Measurements from ENCODE around the gene KRTAP21-3. TPM values are rescaled to one million over a fixed set of nuclear protein-coding genes. Genes with fewer than 3 reads are reported as not detected.

Gene KRTAP21-3
- total RNA-seq, 1 donor from 2014 or later: not detected

- no peak for TF ChIP-seq CTCF (IDR thresholded peaks at IDR 0.05; ENCODE audit: insufficient read depth, low read length, poor library complexity, severe bottlenecking)
- DNase-seq (ENCODE audit: low read depth): no peak
- Histone ChIP-seq H3K4me3 (ENCODE audit: low read depth, low read length) (no peak overlapping the region), H3K36me3 (ENCODE audit: control insufficient read depth, insufficient read depth, low read length) (no peaks in the 10 kb centered on the region), H3K27me3 (ENCODE audit: control insufficient read depth, insufficient read depth, low read length) (no peaks in the 10 kb centered on the region)
These were observed 4.8 kb downstream of the KRTAP21-3 start for GRCh38 chr21:30713766-30714165.

GRCh38 chr21:30710499-30710898 is 8.1 kb downstream of the KRTAP21-3 start:
- no peaks in the 10 kb centered on the region for H3K27me3 ChIP-seq (ENCODE audit: control insufficient read depth, insufficient read depth, low read length)
- TF ChIP-seq CTCF (IDR thresholded peaks at IDR 0.05; ENCODE audit: insufficient read depth, low read length, poor library complexity, severe bottlenecking): no peak
- DNase-seq (ENCODE audit: low read depth): no peak
- H3K36me3 ChIP-seq (ENCODE audit: control insufficient read depth, insufficient read depth, low read length): no peaks in the 10 kb centered on the region
- no peak overlapping the region for H3K4me3 ChIP-seq (ENCODE audit: low read depth, low read length)

GRCh38 chr21:30707409-30707808 is 11.2 kb downstream of the KRTAP21-3 start:
- no peaks in the 10 kb centered on the region for H3K36me3 ChIP-seq (ENCODE audit: control insufficient read depth, insufficient read depth, low read length)
- TF ChIP-seq CTCF (IDR thresholded peaks at IDR 0.05; ENCODE audit: insufficient read depth, low read length, poor library complexity, severe bottlenecking): no peak
- no peak overlapping the region for H3K4me3 ChIP-seq (ENCODE audit: low read depth, low read length)
- no peaks in the 10 kb centered on the region for H3K27me3 ChIP-seq (ENCODE audit: control insufficient read depth, insufficient read depth, low read length)
- DNase-seq (ENCODE audit: low read depth): no peak

- H3K27me3 ChIP-seq (ENCODE audit: control insufficient read depth, insufficient read depth, low read length): no peaks in the 10 kb centered on the region
- DNase-seq (ENCODE audit: low read depth): no peak
- TF ChIP-seq CTCF (IDR thresholded peaks at IDR 0.05; ENCODE audit: insufficient read depth, low read length, poor library complexity, severe bottlenecking): no peak
- H3K36me3 ChIP-seq (ENCODE audit: control insufficient read depth, insufficient read depth, low read length): no peaks in the 10 kb centered on the region
- no peak overlapping the region for H3K4me3 ChIP-seq (ENCODE audit: low read depth, low read length)
These were observed 22.6 kb downstream of the KRTAP21-3 start for GRCh38 chr21:30695956-30696355.

GRCh38 chr21:30689822-30690221 is 28.8 kb downstream of the KRTAP21-3 start:
- no peak for TF ChIP-seq CTCF (IDR thresholded peaks at IDR 0.05; ENCODE audit: insufficient read depth, low read length, poor library complexity, severe bottlenecking)

GRCh38 chr21:30684506-30684905 is 34.1 kb downstream of the KRTAP21-3 start:
- no peak for TF ChIP-seq CTCF (IDR thresholded peaks at IDR 0.05; ENCODE audit: insufficient read depth, low read length, poor library complexity, severe bottlenecking)
- H3K27me3 ChIP-seq (ENCODE audit: control insufficient read depth, insufficient read depth, low read length): no peaks in the 10 kb centered on the region
- no peak overlapping the region for H3K4me3 ChIP-seq (ENCODE audit: low read depth, low read length)
- no peaks in the 10 kb centered on the region for H3K36me3 ChIP-seq (ENCODE audit: control insufficient read depth, insufficient read depth, low read length)
- DNase-seq (ENCODE audit: low read depth): no peak

More at GRCh38 chr21:30689822-30690221, 28.8 kb downstream of the KRTAP21-3 start:
- DNase-seq (ENCODE audit: low read depth): no peak
- Histone ChIP-seq H3K36me3 (ENCODE audit: control insufficient read depth, insufficient read depth, low read length) (no peaks in the 10 kb centered on the region), H3K27me3 (ENCODE audit: control insufficient read depth, insufficient read depth, low read length) (no peaks in the 10 kb centered on the region), H3K4me3 (ENCODE audit: low read depth, low read length) (no peak overlapping the region)

Data from kidney epithelial cell (primary cell).